T-helper 9 cell (primary cell): ENCODE measurements around the gene PTPRN2.

Experiments
- DNase-seq: peaks from one replicate; pipeline ENCODE4 v3.0.0-alpha.2; 2020

Gene PTPRN2

DNA sequence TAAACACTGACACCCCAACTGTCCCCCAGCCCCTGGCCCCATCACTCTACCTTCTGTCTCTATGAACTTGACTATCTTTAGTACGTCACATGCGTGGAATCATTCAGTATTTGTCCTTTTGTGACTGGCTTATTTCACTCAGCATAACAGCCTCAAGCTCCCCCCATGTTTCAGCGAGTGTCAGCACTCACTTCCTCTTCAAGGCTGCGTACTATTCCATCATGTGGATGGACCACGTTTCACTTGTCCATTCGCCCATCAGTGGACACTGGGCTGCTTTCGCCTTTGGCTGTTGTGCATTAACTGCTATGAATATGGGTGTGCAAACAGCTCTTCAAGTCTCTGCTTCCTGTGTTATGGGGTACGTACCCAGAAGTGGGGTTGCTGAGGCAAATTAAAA lies 100.7 kb downstream of the PTPRN2 start:
- DNase-seq, result no peak

- DNase-seq, result no peak
Measured at GRCh38 chr7:158484801-158485531, 102.7 kb downstream of the PTPRN2 start.

DNA sequence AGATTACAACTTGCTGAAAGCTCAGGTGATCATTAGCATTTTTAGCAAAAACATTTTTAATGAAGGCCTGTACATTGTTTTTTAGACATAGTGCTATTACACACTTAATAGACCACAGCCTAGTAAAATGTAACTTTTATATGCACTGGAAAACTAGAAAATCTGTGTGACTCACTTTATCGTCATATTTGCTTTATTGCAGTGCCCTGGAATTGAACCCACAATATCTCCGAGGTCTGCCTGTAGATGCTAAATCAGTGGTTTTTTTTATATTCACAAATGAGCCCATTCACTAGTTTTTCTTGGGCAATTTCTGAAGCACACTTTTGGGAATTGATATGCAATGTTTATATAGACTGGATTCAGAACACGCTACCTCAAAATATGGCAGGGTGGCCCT lies 105.1 kb downstream of the PTPRN2 start:
- DNase-seq, result no peak

GRCh38 chr7:158479664-158480025 lies 108.0 kb downstream of the PTPRN2 start:
- no peak for DNase-seq

DNA sequence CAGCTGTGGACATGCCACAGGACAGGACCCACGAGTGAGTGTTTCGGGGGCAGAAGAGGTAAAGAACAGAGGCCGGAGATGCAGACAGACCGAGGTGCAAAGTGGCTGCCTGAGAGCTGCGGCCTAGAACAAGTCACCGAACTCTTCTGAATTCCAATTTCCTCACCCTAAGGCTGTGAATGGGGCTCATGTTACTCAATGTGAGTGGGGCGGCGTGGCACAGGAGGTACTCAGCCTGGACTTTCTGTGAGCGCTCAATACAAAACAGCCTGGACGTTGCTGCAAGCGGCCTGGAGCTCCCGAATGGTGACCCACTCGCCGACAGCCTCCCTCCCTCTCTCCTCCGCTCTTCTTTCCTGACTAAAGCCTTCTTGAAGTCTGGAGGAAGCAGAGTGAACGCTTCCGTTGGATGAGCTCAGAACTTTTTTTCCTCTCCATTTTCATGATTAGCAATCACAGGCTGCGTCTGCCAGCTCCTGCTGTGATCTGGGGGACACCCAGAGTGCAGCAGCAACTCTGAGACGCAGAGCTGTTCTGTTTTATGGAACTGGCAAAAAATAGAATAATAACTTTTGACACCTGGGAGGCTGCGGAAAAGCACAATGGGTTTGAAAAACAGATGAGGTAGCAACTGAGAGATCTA lies 108.5 kb downstream of the PTPRN2 start:
- DNase-seq, result no peak

- no peak for DNase-seq
Measured at GRCh38 chr7:158477866-158478265, 109.8 kb downstream of the PTPRN2 start.

- DNase-seq, result no peak
Measured at GRCh38 chr7:158476331-158476932, 111.2 kb downstream of the PTPRN2 start.

GRCh38 chr7:158475679-158476052 lies 112.0 kb downstream of the PTPRN2 start:
- no peak for DNase-seq

GRCh38 chr7:158475036-158475678 lies 112.5 kb downstream of the PTPRN2 start:
- DNase-seq, result no peak

DNA sequence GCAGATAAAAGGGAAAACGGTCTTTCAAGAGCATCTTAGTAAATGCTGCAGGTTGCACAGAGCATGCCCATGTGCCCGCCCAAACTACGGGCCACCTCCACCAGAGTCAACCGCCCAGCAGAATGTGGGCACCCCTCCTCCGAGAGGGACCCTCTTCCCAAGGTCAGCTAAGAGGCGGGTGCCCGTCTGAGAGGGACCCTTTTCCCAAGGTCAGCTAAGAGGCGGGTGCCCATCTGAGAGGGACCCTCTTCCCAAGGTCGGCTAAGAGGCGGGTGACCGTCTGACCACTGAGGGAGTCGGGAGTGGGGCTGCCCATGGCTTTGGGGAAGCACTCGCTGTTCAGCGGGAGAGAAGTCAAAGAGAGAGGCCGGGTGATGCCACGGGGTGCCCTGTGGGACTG lies 113.1 kb downstream of the PTPRN2 start:
- no peak for DNase-seq

GRCh38 chr7:158473946-158474345 lies 113.7 kb downstream of the PTPRN2 start:
- no peak for DNase-seq

- no peak for DNase-seq
Measured at GRCh38 chr7:158473221-158473620, 114.4 kb downstream of the PTPRN2 start.

DNA sequence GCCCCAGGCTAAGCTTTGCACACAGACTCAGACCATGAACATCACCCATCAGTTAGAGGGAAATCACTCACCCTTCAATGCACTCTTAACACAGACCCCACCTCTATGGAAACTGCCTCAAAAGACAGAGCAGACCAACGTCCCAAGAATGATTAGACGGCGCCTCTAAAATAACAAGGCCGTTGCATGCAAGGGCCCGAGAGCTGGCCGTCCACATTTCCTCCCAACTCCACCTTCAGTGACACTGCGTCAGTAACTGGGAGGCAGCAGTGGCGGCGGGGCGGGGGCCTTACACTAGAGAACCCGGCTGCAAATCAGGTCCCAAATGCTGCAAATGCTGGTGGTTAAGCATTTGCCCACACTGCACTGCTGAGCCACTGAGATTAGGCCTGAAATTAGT lies 115.0 kb downstream of the PTPRN2 start:
- DNase-seq, result no peak

GRCh38 chr7:158471716-158472115 lies 115.9 kb downstream of the PTPRN2 start:
- no peak for DNase-seq

DNA sequence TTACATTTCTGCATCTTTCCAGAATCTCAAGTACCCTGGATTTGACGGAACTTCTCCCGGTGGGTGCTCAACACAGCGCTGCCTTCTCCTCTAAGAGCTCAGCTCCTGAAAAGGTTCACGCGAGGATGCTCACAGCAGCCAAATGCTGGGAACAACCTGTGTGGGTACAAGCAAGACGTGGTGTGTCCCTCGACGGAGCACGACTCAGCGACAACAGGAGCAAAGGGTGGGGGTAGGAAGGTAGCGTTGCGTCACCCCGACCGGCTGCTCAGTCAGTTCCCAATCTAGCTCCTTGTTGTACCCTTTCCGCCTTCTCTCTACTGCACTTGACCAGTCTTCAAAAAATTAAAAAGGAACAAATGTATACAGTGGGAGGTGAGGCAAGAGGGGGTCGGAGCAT lies 117.3 kb downstream of the PTPRN2 start:
- DNase-seq, result no peak

DNA sequence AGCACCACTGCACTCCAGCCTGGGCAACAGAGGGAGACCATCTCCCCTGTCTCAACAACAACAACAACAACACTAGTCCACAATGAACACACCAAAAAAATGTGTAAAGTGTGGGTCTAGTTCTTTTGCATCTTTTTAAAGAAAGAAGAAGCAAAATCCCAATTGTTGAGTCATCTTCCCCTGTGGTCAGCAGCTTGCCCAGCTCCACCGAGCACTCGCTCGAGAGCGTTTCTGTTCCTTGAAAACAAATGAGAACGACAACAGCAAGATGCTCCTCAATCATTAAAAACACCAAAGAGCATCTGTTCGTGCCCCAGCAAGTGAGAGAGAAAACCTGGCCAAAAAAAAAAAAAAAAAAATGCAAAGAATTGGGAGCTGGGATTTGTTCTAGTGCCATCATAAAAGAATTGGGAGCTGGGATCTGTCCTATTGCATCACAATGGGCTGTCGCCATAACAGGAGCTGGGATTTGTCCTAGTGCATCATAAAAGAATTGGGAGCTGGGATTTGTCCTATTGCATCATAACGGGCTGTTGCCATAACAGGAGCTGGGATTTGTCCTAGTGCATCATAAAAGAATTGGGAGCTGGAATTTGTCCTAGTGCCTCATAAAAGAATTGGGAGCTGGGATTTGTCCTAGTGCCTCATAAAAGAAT lies 118.1 kb downstream of the PTPRN2 start:
- DNase-seq, result no peak

DNA sequence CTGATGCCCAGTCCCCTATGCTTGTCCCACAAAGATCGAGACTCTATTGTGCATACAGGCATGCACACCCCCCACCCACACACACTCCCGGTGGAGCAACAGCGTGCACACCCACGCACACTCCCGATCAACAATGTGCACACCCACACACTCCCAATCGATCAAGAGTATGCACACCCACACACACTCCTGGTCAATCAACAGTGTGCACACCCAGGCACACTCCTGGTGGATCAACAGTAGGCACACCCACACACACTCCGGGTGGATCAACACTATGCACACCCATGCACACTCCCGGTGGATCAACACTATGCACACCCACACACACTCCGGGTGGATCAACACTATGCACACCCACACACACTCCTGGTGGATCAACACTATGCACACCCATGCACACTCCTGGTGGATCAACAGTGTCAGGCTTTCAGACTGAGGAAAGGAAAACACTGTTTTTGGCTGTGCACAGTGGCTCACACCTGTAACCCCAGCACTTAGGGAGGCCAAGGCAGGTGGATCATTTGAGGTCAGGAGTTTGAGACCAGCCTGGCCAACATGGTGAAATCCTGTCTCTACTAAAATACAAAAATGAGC lies 118.8 kb downstream of the PTPRN2 start:
- DNase-seq, result no peak

GRCh38 chr7:158468181-158468580 lies 119.4 kb downstream of the PTPRN2 start:
- no peak for DNase-seq

DNA sequence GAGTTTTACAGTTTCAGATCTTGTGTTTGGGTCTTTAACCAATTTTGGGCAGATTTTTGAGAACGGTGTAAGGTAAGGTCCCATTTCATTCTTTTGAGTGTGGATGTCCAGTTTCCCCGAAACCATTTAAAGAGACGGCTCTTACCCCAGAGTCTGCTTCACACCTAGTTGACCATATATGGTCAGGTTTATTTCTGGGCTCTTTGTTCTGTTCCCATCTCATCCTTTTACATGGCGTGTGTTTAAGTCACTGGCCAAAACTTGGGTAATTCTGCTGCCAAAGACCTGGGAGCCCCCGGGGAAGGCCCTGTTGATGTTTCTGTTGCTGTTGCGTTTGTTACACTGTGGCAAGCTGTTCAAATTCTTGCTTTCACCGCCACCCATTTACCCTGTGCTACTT lies 120.1 kb downstream of the PTPRN2 start:
- no peak for DNase-seq

DNA sequence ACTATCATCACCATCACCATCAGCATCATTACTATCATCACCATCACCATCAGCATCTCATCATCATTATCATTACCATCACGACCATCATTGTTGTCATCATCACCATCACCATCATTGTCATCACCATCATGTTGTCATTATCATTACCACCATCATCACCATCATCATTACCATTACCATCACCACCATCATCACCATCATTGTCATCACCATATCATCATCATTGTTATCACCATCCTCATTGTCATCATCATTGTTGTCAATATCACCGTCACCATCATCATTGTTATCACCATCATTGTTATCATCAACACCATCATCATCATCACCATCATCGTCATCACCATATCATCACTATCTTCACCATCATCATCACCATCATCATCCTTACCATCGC lies 124.3 kb downstream of the PTPRN2 start:
- DNase-seq, result no peak

GRCh38 chr7:158461824-158462223 lies 125.8 kb downstream of the PTPRN2 start:
- no peak for DNase-seq

GRCh38 chr7:158460665-158461064 lies 127.0 kb downstream of the PTPRN2 start:
- DNase-seq, result no peak

DNA sequence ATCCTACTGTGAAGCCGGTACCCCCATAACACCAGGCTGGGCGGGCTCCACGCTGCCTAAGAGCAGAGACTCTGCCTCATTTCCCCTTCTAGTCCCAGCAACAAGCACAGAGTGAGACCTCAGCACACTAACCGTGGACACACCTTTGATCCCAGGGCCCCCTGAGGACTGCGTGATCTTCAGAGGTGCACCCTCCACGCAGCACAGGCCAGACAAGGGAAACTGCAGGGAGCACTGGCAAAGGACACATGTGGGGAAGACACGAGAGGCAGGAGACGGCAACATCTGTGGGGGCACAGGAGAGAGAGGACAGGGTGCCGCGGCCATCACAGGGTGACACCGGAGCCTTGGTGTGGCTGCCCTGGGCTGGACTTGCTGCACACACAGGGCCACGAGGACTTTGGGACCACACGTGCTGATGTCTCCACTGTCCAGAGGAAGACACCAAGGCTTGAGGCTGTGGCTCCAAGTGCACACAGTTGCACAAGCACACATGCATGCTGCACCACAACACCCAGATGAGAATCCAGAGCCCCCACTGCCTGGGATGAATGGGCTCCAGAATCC lies 128.8 kb downstream of the PTPRN2 start:
- DNase-seq, result no peak
